NCI-H82 (cell line): Measurements from ENCODE around the gene PITPNB.
A peak's percentile ranks its signal among the peaks of the same experiment; 100 is the strongest.

ENCODE experiments used
- DNase-seq: peaks from one replicate; lab custom pipeline; 2025; lab: John Stamatoyannopoulos, UW

The PITPNB gene

GRCh38 chr22:27919222-27919941 lies at the start of gene PITPNB:
Gene PITPNB (minus strand): TSS chr22:27919256. CDS start chr22:27919191, 65 bp downstream.
- DNase-seq, result peak; percentile 97

- DNase-seq, result peak; percentile 78
Measured at GRCh38 chr22:27966168-27967064, 47.4 kb upstream of the PITPNB start.

GRCh38 chr22:27962268-27963044 lies 43.4 kb upstream of the PITPNB start:
- no peak for DNase-seq

GRCh38 chr22:27961680-27962079 lies 42.6 kb upstream of the PITPNB start:
- no peak for DNase-seq

GRCh38 chr22:27961182-27961581 lies 42.1 kb upstream of the PITPNB start:
- no peak for DNase-seq

GRCh38 chr22:27959335-27960090 lies 40.5 kb upstream of the PITPNB start:
- no peak for DNase-seq

- no peak for DNase-seq
Measured at GRCh38 chr22:27952779-27953178, 33.7 kb upstream of the PITPNB start.

GRCh38 chr22:27952091-27952490 lies 33.0 kb upstream of the PITPNB start:
- no peak for DNase-seq

- DNase-seq, result no peak
Measured at GRCh38 chr22:27949421-27949820, 30.4 kb upstream of the PITPNB start.

- no peak for DNase-seq
Measured at GRCh38 chr22:27948569-27948968, 29.5 kb upstream of the PITPNB start.

GRCh38 chr22:27947448-27947847 lies 28.4 kb upstream of the PITPNB start:
- no peak for DNase-seq

- DNase-seq, result no peak
Measured at GRCh38 chr22:27941143-27941542, 22.1 kb upstream of the PITPNB start.

GRCh38 chr22:27937453-27937852 lies 18.4 kb upstream of the PITPNB start:
- peak; percentile 3 for DNase-seq

GRCh38 chr22:27935897-27936296 lies 16.8 kb upstream of the PITPNB start:
- DNase-seq, result no peak

GRCh38 chr22:27934069-27934468 lies 15.0 kb upstream of the PITPNB start:
- DNase-seq, result no peak

GRCh38 chr22:27933186-27933983 lies 14.3 kb upstream of the PITPNB start:
- no peak for DNase-seq

- peak; percentile 54 for DNase-seq
Measured at GRCh38 chr22:27930331-27931060, 11.4 kb upstream of the PITPNB start.

GRCh38 chr22:27927608-27928007 lies 8.6 kb upstream of the PITPNB start:
- DNase-seq, result no peak

- DNase-seq, result no peak
Measured at GRCh38 chr22:27925331-27925730, 6.3 kb upstream of the PITPNB start.
